ENCODE measurements around the gene NEIL1. TPM values are rescaled to one million over a fixed set of nuclear protein-coding genes. Genes with fewer than 3 reads are reported as not detected.

NEIL1 gene
- total RNA-seq, 1 donor from 2014 or later = 6.6 TPM

GRCh38 chr15:75363786-75364185, 16.9 kb downstream of the NEIL1 start:
- no peak for FAIRE-seq
- Histone ChIP-seq H3K36me3 (ENCODE audit: control insufficient read depth, insufficient read depth, low read length) (peaks cover 53% of the 10 kb centered on the region), H3K27me3 (ENCODE audit: control insufficient read depth, insufficient read depth, low read length) (no peaks in the 10 kb centered on the region), H3K4me3 (ENCODE audit: low read depth, low read length) (no peak overlapping the region)
- TF ChIP-seq CTCF (IDR thresholded peaks at IDR 0.05; ENCODE audit: insufficient read depth, low read length, severe bottlenecking) = no peak
- DNase-seq (ENCODE audit: low read depth) = no peak

- DNase-seq (ENCODE audit: low read depth) (no peak), FAIRE-seq (no peak)
- H3K27me3 ChIP-seq (ENCODE audit: control insufficient read depth, insufficient read depth, low read length) = no peaks in the 10 kb centered on the region
- TF ChIP-seq CTCF (IDR thresholded peaks at IDR 0.05; ENCODE audit: insufficient read depth, low read length, severe bottlenecking) = no peak
- no peak overlapping the region for H3K4me3 ChIP-seq (ENCODE audit: low read depth, low read length)
- peaks cover 45% of the 10 kb centered on the region for H3K36me3 ChIP-seq (ENCODE audit: control insufficient read depth, insufficient read depth, low read length)
These were observed 18.0 kb downstream of the NEIL1 start for GRCh38 chr15:75364881-75365280.

GRCh38 chr15:75366163-75366562, 19.3 kb downstream of the NEIL1 start:
- Histone ChIP-seq H3K27me3 (ENCODE audit: control insufficient read depth, insufficient read depth, low read length) (no peaks in the 10 kb centered on the region), H3K36me3 (ENCODE audit: control insufficient read depth, insufficient read depth, low read length) (peaks cover 37% of the 10 kb centered on the region), H3K4me3 (ENCODE audit: low read depth, low read length) (no peak overlapping the region)
- no peak for TF ChIP-seq CTCF (IDR thresholded peaks at IDR 0.05; ENCODE audit: insufficient read depth, low read length, severe bottlenecking)
- DNase-seq (ENCODE audit: low read depth) (no peak), FAIRE-seq (no peak)

GRCh38 chr15:75367006-75367405, 20.2 kb downstream of the NEIL1 start:
- FAIRE-seq = no peak
- H3K36me3 ChIP-seq (ENCODE audit: control insufficient read depth, insufficient read depth, low read length) = peaks cover 33% of the 10 kb centered on the region
- H3K4me3 ChIP-seq (ENCODE audit: low read depth, low read length) = no peak overlapping the region
- H3K27me3 ChIP-seq (ENCODE audit: control insufficient read depth, insufficient read depth, low read length) = no peaks in the 10 kb centered on the region
- TF ChIP-seq CTCF (IDR thresholded peaks at IDR 0.05; ENCODE audit: insufficient read depth, low read length, severe bottlenecking) = no peak
- no peak for DNase-seq (ENCODE audit: low read depth)

GRCh38 chr15:75367406-75367912, 20.6 kb downstream of the NEIL1 start:
- H3K36me3 ChIP-seq (ENCODE audit: control insufficient read depth, insufficient read depth, low read length) = peaks cover 30% of the 10 kb centered on the region
- no peaks in the 10 kb centered on the region for H3K27me3 ChIP-seq (ENCODE audit: control insufficient read depth, insufficient read depth, low read length)
- no peak for TF ChIP-seq CTCF (IDR thresholded peaks at IDR 0.05; ENCODE audit: insufficient read depth, low read length, severe bottlenecking)
- FAIRE-seq (no peak), DNase-seq (ENCODE audit: low read depth) (no peak)
- H3K4me3 ChIP-seq (ENCODE audit: low read depth, low read length) = peak overlapping the region; percentile 59
